Stimulated activated CD8-positive, alpha-beta memory T cell treated with anti-CD3 and anti-CD28 coated beads, Interleukin-15, amount 100 ng/mL, for 4 hours (primary cell): ENCODE measurements around the gene EFHD1.
"Not testable (repeated sequence)": the region's sequence is repeated elsewhere in the genome, so short reads cannot be mapped to it uniquely, and the experiment has no call there.

Source experiments
- DNase-seq, 2 donors: peaks; one replicate each; pipeline ENCODE4 v3.0.0-alpha.2; 2020; ENCODE audit warnings: low read depth in 2 of 2

Gene EFHD1

DNA sequence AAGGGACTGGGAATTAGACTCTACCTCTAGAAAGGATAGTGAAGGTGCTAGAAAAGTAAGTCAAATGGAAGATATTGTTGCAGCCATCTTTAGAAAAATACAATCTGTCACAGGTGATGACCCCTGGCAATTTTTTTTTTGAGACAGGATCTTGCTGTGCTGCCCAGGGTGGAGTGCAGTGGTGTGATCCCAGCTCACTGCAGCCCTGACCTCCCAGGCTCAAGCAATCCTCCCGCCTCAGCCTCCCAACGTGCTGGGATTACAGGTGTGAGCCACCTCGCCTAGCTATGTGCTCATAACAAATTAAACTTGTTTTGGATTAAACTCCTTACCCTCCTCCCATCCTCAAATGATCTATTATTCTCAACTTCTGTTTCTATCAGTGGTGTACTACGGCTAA lies 59.9 kb downstream of the EFHD1 start:
- no peak for DNase-seq

DNA sequence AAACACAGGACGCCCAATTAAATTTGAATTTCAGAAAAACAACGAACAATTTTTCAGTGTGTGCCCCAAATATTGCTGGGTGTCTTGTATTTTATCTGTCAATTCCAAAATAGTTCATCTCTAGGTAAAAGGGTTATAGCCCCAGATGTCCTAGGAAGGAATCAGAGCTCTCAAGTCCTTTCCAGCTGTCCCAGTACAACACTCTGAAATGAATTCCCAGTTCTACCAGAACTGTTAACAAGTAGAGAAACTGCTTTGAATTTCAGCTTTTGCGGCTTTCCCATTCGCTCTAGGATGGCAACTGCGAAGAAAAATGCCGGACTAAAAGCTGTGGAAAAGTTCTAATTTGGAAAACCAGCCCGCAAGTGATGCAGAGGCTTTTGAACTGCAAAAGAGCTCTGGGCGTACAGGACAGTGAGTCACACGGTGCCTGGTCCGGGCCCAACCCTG lies 63.2 kb downstream of the EFHD1 start:
- no peak for DNase-seq

DNA sequence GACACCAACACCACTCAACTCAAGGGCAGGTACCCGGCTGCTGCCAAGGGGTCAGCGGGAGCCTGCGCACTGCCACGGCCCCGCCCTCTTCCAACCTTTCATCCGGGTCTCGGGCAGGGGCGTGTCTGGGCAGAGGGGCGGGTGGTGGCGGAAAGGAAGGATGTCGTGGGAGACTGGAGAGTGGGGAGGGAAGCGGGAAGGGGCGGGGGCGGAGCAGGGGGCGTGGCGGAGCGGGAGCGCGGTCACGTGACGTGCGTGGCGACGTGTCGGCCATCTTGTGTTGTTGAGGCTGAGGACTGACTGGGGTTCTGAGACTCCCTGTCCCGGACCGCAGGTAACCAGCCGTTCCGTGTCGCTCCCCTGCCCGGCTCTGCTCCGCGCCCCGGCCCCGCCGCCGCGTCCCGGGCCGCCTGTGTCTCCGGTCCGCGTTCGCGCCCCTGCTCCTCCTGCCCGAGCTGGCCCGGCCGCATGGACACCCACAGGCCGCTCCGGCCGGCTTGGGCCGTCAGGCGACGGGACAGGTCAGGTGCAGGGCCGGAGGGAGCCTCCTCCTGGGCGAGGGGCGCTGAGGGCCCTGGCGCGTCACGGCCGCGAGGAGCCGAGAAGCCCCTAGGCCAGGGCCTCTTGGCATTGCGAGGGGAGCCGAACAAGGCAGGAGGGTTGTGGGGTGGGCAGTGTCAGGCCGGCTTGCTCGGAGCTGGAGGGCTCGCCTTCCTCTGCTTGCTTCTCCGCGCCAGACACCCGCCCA lies 63.8 kb downstream of the EFHD1 start, which contains the start of gene GIGYF2:
GIGYF2 (plus strand) TSS at position 273 of the 748 bp plus-strand sequence. CDS start 37,867 bp downstream, outside the sequence.
- DNase-seq, result peak; percentile 86 to 88

DNA sequence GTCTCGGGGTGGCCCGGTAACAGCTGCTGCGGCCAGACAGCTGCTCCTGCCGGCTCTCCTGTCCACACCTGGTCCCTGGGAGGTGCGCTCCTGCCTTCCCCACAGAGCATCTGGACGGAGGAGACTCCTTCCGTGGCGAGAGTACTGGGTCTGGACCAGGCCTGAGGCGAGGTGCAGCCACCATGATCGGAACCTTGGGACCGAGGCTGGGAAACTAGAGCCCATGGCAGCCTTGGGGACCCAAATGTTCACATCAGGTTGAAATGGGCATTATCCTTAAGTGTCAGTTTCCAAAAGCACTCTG lies 64.4 kb downstream of the EFHD1 start:
- no peak for DNase-seq

- no peak for DNase-seq
Observed at GRCh38 chr2:232698556-232699091, 65.2 kb downstream of the EFHD1 start.

- DNase-seq, result no peak
Observed at GRCh38 chr2:232699110-232699509, 65.7 kb downstream of the EFHD1 start.

- DNase-seq, result no peak
Observed at GRCh38 chr2:232700154-232700553, 66.8 kb downstream of the EFHD1 start.

DNA sequence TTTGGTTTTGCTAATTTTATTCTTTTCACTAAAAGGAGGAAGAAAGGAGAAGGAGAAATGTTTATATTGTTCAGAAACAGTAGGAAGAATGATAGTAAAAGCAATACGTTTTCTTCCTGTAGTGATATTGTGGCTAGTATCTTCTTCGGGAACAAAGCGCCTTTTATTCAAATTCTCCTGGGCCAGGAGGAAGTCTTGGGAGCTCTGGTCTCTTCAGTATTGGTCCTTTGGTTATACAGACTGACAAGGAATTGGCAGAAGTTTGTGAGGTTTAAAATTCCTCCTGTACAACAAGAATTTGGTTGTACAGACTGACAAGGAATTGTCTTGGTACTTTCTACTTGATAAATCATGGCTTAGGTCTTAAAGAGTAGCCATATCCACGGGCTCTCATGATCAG lies 73.7 kb downstream of the EFHD1 start:
- no peak for DNase-seq

- no peak for DNase-seq
Observed at GRCh38 chr2:232713505-232713904, 80.1 kb downstream of the EFHD1 start.

- DNase-seq, result no peak
Observed at GRCh38 chr2:232714969-232715368, 81.6 kb downstream of the EFHD1 start.

- not testable (repeated sequence) for DNase-seq
Observed at GRCh38 chr2:232720056-232720455, 86.7 kb downstream of the EFHD1 start.

GRCh38 chr2:232721261-232721660 lies 87.9 kb downstream of the EFHD1 start:
- no peak for DNase-seq

- DNase-seq, result no peak
Observed at GRCh38 chr2:232721882-232722281, 88.5 kb downstream of the EFHD1 start.

DNA sequence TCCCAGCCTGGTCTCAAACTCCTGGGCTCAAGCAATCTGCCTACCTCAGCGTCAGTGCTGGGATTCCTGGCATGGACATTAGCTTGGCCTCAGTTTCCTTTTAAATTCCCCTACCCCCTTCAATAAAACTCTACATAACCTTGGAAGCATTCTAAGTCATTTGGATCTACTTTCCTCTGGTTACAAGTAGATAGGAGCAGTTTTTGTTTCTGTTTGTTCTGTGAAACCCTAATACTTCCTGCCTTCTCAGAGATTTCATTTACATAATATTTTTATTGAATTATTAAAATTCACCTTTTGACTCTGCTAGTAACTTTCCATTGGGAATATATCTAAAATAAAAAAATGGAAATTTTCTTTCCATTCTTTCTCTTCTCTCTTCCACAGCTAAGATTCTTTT lies 89.6 kb downstream of the EFHD1 start:
- no peak for DNase-seq

GRCh38 chr2:232728785-232729184 lies 95.4 kb downstream of the EFHD1 start:
- DNase-seq, result no peak

GRCh38 chr2:232731470-232731869 lies 98.1 kb downstream of the EFHD1 start:
- DNase-seq, result no peak
